Measurements from ENCODE around the gene SNX27.

- TF ChIP-seq CTCF (IDR thresholded peaks at IDR 0.05; ENCODE audit: extremely low read depth in 1 of 2, insufficient read depth in 1 of 2, low read depth in 1 of 2, low read length in 2 of 2) (no peak), JUN (IDR thresholded peaks at IDR 0.05; ENCODE audit: borderline replicate concordance, insufficient read depth, insufficient read length, low read depth) (no peak), POLR2AphosphoS5 (IDR thresholded peaks at IDR 0.05; ENCODE audit: insufficient read depth, low read depth, low read length) (no peak), GATA2 (IDR thresholded peaks at IDR 0.05; ENCODE audit: insufficient read depth, insufficient read length, low read depth, low read length) (no peak), EZH2 (IDR thresholded peaks at IDR 0.05; ENCODE audit: borderline replicate concordance, low read depth, low read length, severe bottlenecking) (no peak), FOS (IDR thresholded peaks at IDR 0.05; ENCODE audit: borderline replicate concordance, insufficient read depth, low read length) (no peak), MYC (IDR thresholded peaks at IDR 0.05; ENCODE audit: low read depth, low read length) (no peak), POLR2A (IDR thresholded peaks at IDR 0.05; ENCODE audit: low read depth, low read length) (no peak), MAX (IDR thresholded peaks at IDR 0.05; ENCODE audit: insufficient read depth, insufficient read length) (no peak)
Observed at GRCh38 chr1:151729966-151730291, 118.1 kb downstream of the SNX27 start.

Measured in endothelial cell of umbilical vein (primary cell).